CD4-positive, alpha-beta memory T cell (primary cell): ENCODE data around the gene ADRM1. TPM values are rescaled to one million over a fixed set of nuclear protein-coding genes. Genes with fewer than 3 reads are reported as not detected.

Experiments
- CTCF ChIA-PET: fragments of 350-600 bp; sonication (Branson Sonifier 250); formaldehyde crosslinking; loops from one replicate; lab custom pipeline; 2021; ENCODE audit warnings: inconsistent platforms; ENCODE audit not compliant: partially characterized antibody; lab: Charles Lee
- POLR2A ChIA-PET: fragments of 350-600 bp; sonication (Branson Sonifier 250); formaldehyde crosslinking; loops from one replicate; lab custom pipeline; 2021; ENCODE audit not compliant: partially characterized antibody; lab: Charles Lee
- DNase-seq, 5 donors: peaks; one replicate each; pipeline versions ENCODE4 v3.0.0 to v3.0.0-alpha.2; 2020 to 2022; ENCODE audit warnings: mixed read lengths in 1 of 5
- H3K27ac ChIP-seq: one replicate; pipeline ENCODE4 v1.7.0; 2013; ENCODE audit warnings: low read depth, low read length
- H3K27me3 ChIP-seq: 2 replicates; pipeline ENCODE4 v1.7.0; 2013; ENCODE audit warnings: mild to moderate bottlenecking, low read length, moderate library complexity; ENCODE audit not compliant: insufficient read depth
- H3K36me3 ChIP-seq: 2 replicates; pipeline ENCODE4 v1.7.0; 2013; ENCODE audit warnings: mild to moderate bottlenecking, low read length, moderate library complexity; ENCODE audit not compliant: insufficient read depth
- H3K4me1 ChIP-seq: 2 replicates; pipeline ENCODE4 v1.7.0; 2013; ENCODE audit warnings: mild to moderate bottlenecking, low read length, moderate library complexity; ENCODE audit not compliant: insufficient read depth
- H3K4me3 ChIP-seq, 2 donors: one replicate each; pipeline ENCODE4 v1.7.0; 2013; ENCODE audit warnings: low read length in 2 of 2, mild to moderate bottlenecking in 1 of 2
- H3K9me3 ChIP-seq, 2 donors: one replicate each; pipeline ENCODE4 v1.7.0; 2013; ENCODE audit warnings: low read length in 2 of 2, control low read depth in 1 of 2; ENCODE audit not compliant: control insufficient read depth in 1 of 2
- H3K27ac Mint-ChIP-seq, 7 donors: one replicate each; pipeline ENCODE4 v1.8.0; 2020 to 2021; ENCODE audit warnings: mixed read lengths in 7 of 7, mild to moderate bottlenecking in 6 of 7, inconsistent platforms in 3 of 7, moderate library complexity in 3 of 7
- H3K27me3 Mint-ChIP-seq, 2 donors: one replicate each; pipeline ENCODE4 v1.8.0; 2020 to 2021; ENCODE audit warnings: mixed read lengths in 2 of 2
- H3K36me3 Mint-ChIP-seq, 2 donors: one replicate each; pipeline ENCODE4 v1.8.0; 2020 to 2021; ENCODE audit warnings: mixed read lengths in 2 of 2, inconsistent platforms in 1 of 2, mild to moderate bottlenecking in 1 of 2
- H3K4me1 Mint-ChIP-seq, 4 donors: one replicate each; pipeline ENCODE4 v1.8.0; 2020 to 2021; ENCODE audit warnings: mixed read lengths in 4 of 4, mild to moderate bottlenecking in 1 of 4
- H3K4me3 Mint-ChIP-seq, 8 donors: one replicate each; pipeline ENCODE4 v1.8.0; 2020 to 2021; ENCODE audit warnings: mixed read lengths in 8 of 8, mild to moderate bottlenecking in 7 of 8, moderate library complexity in 6 of 8, inconsistent platforms in 3 of 8
- H3K9me3 Mint-ChIP-seq, 8 donors: one replicate each; pipeline ENCODE4 v1.8.0; 2020 to 2021; ENCODE audit warnings: mixed read lengths in 8 of 8, mild to moderate bottlenecking in 5 of 8, inconsistent platforms in 3 of 8, moderate library complexity in 1 of 8
- intact Hi-C: fragments of 100-400 bp; cut with micrococcal nuclease; formaldehyde crosslinking; loops from one replicate; pipeline ENCODE4 v1.15.1; 2023
- microRNA-seq: library from miRNA; unstranded; fragments of <30 nt; microRNA quantifications from one replicate; pipeline ENCODE4 v1.2.0, GENCODE V29; 2021; ENCODE audit warnings: borderline replicate concordance, borderline number of aligned reads, borderline microRNAs expressed, mixed read lengths
- polyA plus RNA-seq, 2 donors: library from polyadenylated mRNA; unstranded; fragments of 300-500 nt; fragmentation: Illumina TruSeq; gene quantifications; one replicate each; pipeline ENCODE4 v1.2.3, GENCODE V29; 2021
- total RNA-seq, 2 experiments: library from RNA; stranded (reverse); gene quantifications; one replicate each; pipeline ENCODE4 v1.2.3, GENCODE V29; 2021

The ADRM1 gene
- total and polyA plus RNA-seq, 4 experiments from 2014 or later = 59.4 to 102 (median 79.0) TPM

DNA sequence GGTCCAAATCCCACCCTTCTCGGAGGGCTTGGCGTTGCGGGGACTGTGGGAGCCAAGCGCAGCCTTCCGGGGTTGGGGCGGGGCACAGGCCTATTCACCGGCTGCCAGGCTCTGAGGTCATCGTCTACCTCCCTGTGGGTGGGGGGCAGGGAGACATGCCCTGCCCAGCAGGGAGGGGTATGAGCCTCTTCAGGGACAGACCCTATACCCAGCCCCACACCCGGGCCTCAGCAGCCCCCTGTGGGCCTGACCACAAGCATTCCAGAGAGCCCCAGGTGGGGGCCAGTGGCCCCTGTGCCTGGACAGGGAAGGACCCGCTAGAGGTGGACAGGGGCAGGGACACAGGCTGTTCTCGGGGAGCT, 52.7 kb downstream of the ADRM1 start:
- H3K36me3 Mint-ChIP-seq = no peaks in the 10 kb centered on the region

DNA sequence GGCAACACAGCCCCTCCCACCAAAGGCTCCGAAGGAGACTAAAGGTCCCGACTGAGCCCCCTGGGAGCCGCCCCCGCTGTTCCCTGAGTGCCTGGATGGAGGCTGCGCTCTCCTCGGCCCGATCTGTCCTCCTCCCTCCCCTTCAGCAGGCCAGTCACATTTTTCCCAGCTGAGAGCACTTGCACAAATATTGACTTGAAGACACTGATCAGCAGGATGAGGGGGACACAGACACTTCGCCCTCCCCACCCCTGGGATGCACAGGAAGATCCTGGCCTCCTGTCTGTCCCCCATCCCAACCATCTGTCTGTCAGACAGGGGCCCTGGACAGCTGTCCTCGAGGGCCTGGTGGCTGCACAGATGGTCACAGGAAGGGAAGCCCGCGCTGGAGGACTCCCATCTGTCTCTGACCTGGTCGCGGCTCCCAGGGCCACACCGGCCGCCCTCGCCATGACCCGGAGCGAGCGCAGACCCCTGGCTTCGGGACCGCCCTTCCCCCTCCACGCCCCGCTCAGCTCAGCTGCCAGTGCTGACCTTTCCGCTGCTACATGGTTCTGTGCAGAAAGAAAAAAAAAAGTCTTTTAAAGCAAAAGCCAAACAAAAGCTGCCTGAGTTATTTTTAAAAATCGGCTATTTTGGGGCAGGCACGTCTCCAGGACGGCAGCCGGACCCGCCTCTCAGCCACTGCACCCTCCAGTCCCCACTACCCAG, 53.2 kb downstream of the ADRM1 start:
- no peaks in the 10 kb centered on the region for H3K9me3 Mint-ChIP-seq
- no peaks in the 10 kb centered on the region for H3K36me3 Mint-ChIP-seq
- ChIA-PET CTCF (no interaction called here), POLR2A (no interaction called here)
- no peaks in the 10 kb centered on the region for H3K4me1 ChIP-seq
- DNase-seq = peak in 1 of 5 donors; percentile 25
- intact Hi-C loops = no loop called here
- no peak overlapping the region for H3K27ac ChIP-seq
- H3K27me3 Mint-ChIP-seq = peaks cover 0 to 2% of the 10 kb centered on the region in 2 donors
- no peak overlapping the region for H3K27ac Mint-ChIP-seq
- H3K27me3 ChIP-seq = no peaks in the 10 kb centered on the region
- H3K4me1 Mint-ChIP-seq = no peaks in the 10 kb centered on the region
- no peak overlapping the region for H3K4me3 ChIP-seq
- H3K4me3 Mint-ChIP-seq = no peak overlapping the region
- no peaks in the 10 kb centered on the region for H3K36me3 ChIP-seq
- no peaks in the 10 kb centered on the region for H3K9me3 ChIP-seq

More for the DNA sequence above, 52.7 kb downstream of the ADRM1 start:
- Mint-ChIP-seq H3K4me3 (no peak overlapping the region), H3K9me3 (no peaks in the 10 kb centered on the region), H3K4me1 (no peaks in the 10 kb centered on the region), H3K27ac (no peak overlapping the region), H3K27me3 (peaks cover 0 to 2% of the 10 kb centered on the region in 2 donors)
- no peaks in the 10 kb centered on the region for H3K27me3 ChIP-seq
- DNase-seq = peak in 1 of 5 donors; percentile 31
- no peaks in the 10 kb centered on the region for H3K4me1 ChIP-seq
- H3K9me3 ChIP-seq = no peaks in the 10 kb centered on the region
- POLR2A ChIA-PET = no interaction called here
- CTCF ChIA-PET = no interaction called here
- no peaks in the 10 kb centered on the region for H3K36me3 ChIP-seq
- H3K27ac ChIP-seq = no peak overlapping the region
- no peak overlapping the region for H3K4me3 ChIP-seq
- intact Hi-C loops = no loop called here

DNA sequence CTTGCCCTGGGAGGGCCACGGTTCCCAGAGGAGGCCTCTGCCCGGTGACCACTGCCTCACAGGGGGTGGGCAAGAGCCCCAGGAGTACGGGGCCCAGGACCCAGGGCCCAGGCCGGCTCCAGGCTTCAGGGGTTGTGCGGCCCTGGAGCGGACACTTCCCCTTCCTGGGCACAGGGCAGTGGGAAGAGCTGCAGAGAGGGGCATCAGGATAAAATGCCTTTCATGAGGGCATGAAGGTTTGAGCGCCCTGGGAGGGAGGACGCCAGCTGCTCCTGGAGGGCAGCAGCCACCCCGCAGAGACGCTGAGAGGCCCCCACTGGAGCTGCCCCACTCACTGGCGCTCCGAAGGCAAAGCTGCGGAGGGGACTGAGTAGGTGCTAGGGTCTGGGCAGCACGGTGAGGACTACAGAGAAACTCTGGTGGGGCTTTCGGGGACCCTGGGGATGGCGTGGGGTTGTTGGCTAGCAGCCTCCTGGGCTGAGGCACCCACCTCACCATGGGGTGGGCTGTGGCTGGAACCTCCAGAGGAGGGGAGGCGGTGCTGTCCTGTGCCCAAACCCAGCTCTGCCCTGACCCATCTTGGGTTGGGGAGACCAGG, 53.9 kb downstream of the ADRM1 start:
- Mint-ChIP-seq H3K27me3 (peaks cover 0 to 2% of the 10 kb centered on the region in 2 donors), H3K27ac (no peak overlapping the region), H3K4me1 (no peaks in the 10 kb centered on the region), H3K4me3 (no peak overlapping the region), H3K9me3 (no peaks in the 10 kb centered on the region), H3K36me3 (no peaks in the 10 kb centered on the region)
- no peak overlapping the region for H3K4me3 ChIP-seq
- peak in 1 of 5 donors; percentile 7 for DNase-seq
- POLR2A ChIA-PET = no interaction called here
- no peaks in the 10 kb centered on the region for H3K9me3 ChIP-seq
- no peaks in the 10 kb centered on the region for H3K27me3 ChIP-seq
- H3K4me1 ChIP-seq = no peaks in the 10 kb centered on the region
- no peaks in the 10 kb centered on the region for H3K36me3 ChIP-seq
- CTCF ChIA-PET = no interaction called here
- intact Hi-C loops = no loop called here
- H3K27ac ChIP-seq = no peak overlapping the region

DNA sequence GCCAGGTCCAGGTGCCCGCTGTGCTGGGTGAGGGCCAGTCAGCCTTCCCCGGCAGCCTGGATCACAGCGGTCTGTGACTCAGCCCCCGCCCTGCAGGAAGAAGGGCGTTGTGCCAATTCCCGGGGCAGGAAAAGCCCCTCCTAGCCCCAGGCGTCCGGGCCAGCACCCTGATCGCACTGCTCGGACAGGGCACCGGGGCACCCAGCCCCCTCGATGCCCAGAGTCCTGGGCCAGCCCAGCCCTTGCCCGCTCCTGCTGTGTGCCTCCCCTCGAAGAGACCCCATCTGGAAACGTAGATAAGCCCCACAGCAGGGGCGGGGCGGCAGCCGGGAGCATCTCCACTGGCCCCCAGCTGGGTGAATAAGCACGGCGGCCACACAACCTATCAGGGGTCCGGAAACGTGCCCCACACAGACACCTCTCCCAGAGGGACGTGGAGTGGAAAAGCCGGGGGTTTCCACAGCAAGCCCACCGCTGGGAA, 54.4 kb downstream of the ADRM1 start:
- no peaks in the 10 kb centered on the region for H3K9me3 Mint-ChIP-seq
- no peak overlapping the region for H3K27ac Mint-ChIP-seq
- Histone ChIP-seq H3K4me1 (no peaks in the 10 kb centered on the region), H3K36me3 (no peaks in the 10 kb centered on the region), H3K9me3 (no peaks in the 10 kb centered on the region), H3K27me3 (no peaks in the 10 kb centered on the region), H3K27ac (no peak overlapping the region), H3K4me3 (no peak overlapping the region)
- ChIA-PET POLR2A (no interaction called here), CTCF (no interaction called here)
- H3K4me1 Mint-ChIP-seq = no peaks in the 10 kb centered on the region
- no peaks in the 10 kb centered on the region for H3K36me3 Mint-ChIP-seq
- peak in 1 of 5 donors; percentile 17 for DNase-seq
- peaks cover 0 to 2% of the 10 kb centered on the region in 2 donors for H3K27me3 Mint-ChIP-seq
- H3K4me3 Mint-ChIP-seq = no peak overlapping the region
- intact Hi-C loops = no loop called here

DNA sequence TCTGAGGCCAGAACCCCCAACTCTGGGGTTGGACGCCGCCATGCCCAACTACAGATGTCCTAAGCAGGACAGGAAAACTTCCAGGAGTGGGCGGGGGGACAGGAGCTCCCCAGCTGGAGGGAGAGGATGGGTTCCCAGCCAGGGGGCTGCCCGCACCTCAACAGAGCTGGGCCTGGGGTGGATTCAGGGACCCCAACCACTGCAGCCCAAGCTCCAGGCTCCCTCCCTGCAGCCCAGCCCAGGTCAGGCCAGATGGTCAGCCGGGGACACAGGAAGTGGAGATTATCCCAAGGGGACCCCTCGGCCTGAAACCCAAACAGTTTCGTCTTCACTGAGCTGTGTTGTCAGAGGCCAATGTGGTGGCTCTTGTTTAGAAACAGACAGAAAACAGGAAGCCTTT, 54.9 kb downstream of the ADRM1 start:
- DNase-seq = no peak
- Histone ChIP-seq H3K4me1 (no peaks in the 10 kb centered on the region), H3K27ac (no peak overlapping the region), H3K36me3 (no peaks in the 10 kb centered on the region), H3K27me3 (no peaks in the 10 kb centered on the region), H3K4me3 (no peak overlapping the region), H3K9me3 (no peaks in the 10 kb centered on the region)
- Mint-ChIP-seq H3K4me3 (no peak overlapping the region), H3K36me3 (no peaks in the 10 kb centered on the region), H3K9me3 (no peaks in the 10 kb centered on the region), H3K27ac (no peak overlapping the region), H3K27me3 (peaks cover 0 to 2% of the 10 kb centered on the region in 2 donors), H3K4me1 (no peaks in the 10 kb centered on the region)
- intact Hi-C loops = no loop called here
- POLR2A ChIA-PET = no interaction called here
- CTCF ChIA-PET = no interaction called here

Small RNA genes lying within 50 kb of the gene (microRNA-seq; reads per million reads assigned to microRNA genes)
- not detected for gene MIR4758

Other genes with a start within 250 kb of the ADRM1 start
- gene TAF4, start 237.1 kb upstream of the ADRM1 start, total RNA-seq = 10 to 100 TPM; 32.7 to 33.1 TPM
- 1 to 10 TPM in 1 of 2 donors, under 1 TPM in 1; 0.54 to 2.3 TPM for gene TAF4, start 237.1 kb upstream of the ADRM1 start, polyA plus RNA-seq
- 10 to 100 TPM; 48.5 to 50.3 TPM for gene LSM14B, start 180.5 kb upstream of the ADRM1 start, total RNA-seq
- 1 to 10 TPM in 1 of 2 donors, under 1 TPM in 1; 0.78 to 1.2 TPM for gene LSM14B, start 180.5 kb upstream of the ADRM1 start, polyA plus RNA-seq
- 100 to 1,000 TPM; 182 to 190 TPM for gene PSMA7, start 159.6 kb upstream of the ADRM1 start, total RNA-seq
- 100 to 1,000 TPM; 437 to 598 TPM for gene PSMA7, start 159.6 kb upstream of the ADRM1 start, polyA plus RNA-seq
- gene SS18L1, start 159.2 kb upstream of the ADRM1 start, total RNA-seq = 10 to 100 TPM; 22.7 to 24.8 TPM
- gene SS18L1, start 159.2 kb upstream of the ADRM1 start, polyA plus RNA-seq = 1 to 10 TPM in 1 of 2 donors, under 1 TPM in 1; 0.71 to 1.4 TPM
- gene MTG2, start 120.0 kb upstream of the ADRM1 start, total RNA-seq = 10 to 100 TPM; 48.5 to 50.7 TPM
- 10 to 100 TPM; 15.9 to 23.9 TPM for gene MTG2, start 120.0 kb upstream of the ADRM1 start, polyA plus RNA-seq
- not detected for gene HRH3, start 82.7 kb upstream of the ADRM1 start, total RNA-seq
- not detected for gene HRH3, start 82.7 kb upstream of the ADRM1 start, polyA plus RNA-seq
- 10 to 100 TPM; 76.2 to 84.4 TPM for gene OSBPL2, start 64.5 kb upstream of the ADRM1 start, total RNA-seq
- 10 to 100 TPM; 14.8 to 22.0 TPM for gene OSBPL2, start 64.5 kb upstream of the ADRM1 start, polyA plus RNA-seq
- gene LAMA5, start 64.3 kb downstream of the ADRM1 start, total RNA-seq = under 1 TPM in 1 of 2 experiments, not detected in 1; 0.49 TPM
- gene LAMA5, start 64.3 kb downstream of the ADRM1 start, polyA plus RNA-seq = not detected
- gene RPS21, start 84.1 kb downstream of the ADRM1 start, total RNA-seq = 1,000 to 10,000 TPM; 3,142 to 3,368 TPM
- gene RPS21, start 84.1 kb downstream of the ADRM1 start, polyA plus RNA-seq = 1,000 to 10,000 TPM; 1,968 to 2,753 TPM
- gene CABLES2, start 104.3 kb downstream of the ADRM1 start, total RNA-seq = 1 to 10 TPM; 5.9 to 7.5 TPM
- 1 to 10 TPM in 1 of 2 donors, under 1 TPM in 1; 0.45 to 1.8 TPM for gene CABLES2, start 104.3 kb downstream of the ADRM1 start, polyA plus RNA-seq
- gene RBBP8NL, start 124.5 kb downstream of the ADRM1 start, total RNA-seq = not detected
- gene RBBP8NL, start 124.5 kb downstream of the ADRM1 start, polyA plus RNA-seq = not detected
- not detected for gene GATA5, start 173.0 kb downstream of the ADRM1 start, total RNA-seq
- not detected for gene GATA5, start 173.0 kb downstream of the ADRM1 start, polyA plus RNA-seq